PC-3 (cell line): ENCODE data around the gene NEDD4L. TPM values are rescaled to one million over a fixed set of nuclear protein-coding genes. Genes with fewer than 3 reads are reported as not detected.
A peak's percentile ranks its signal among the peaks of the same experiment; 100 is the strongest.

Experiments used
- ATAC-seq: fragments of 200-7000 bp; cut with Tn5 transposase; 2 replicates; pipeline ENCODE4 v1.9.1; 2020; ENCODE audit warnings: mild to moderate bottlenecking, moderate library complexity
- BruUV-seq: library from RNA; stranded (reverse); fragments of 400-500 nt; replicated peaks from 2 replicates; lab custom pipeline; 2021; lab: Mats Ljungman, UMichigan
- CTCF ChIA-PET: fragments of 300-600 bp; sonication (Branson Sonifier 250); formaldehyde crosslinking; loops from one replicate; lab custom pipeline; 2022; ENCODE audit warnings: antibody characterized with exemption; lab: Charles Lee
- POLR2A ChIA-PET: fragments of 300-600 bp; sonication (Branson Sonifier 250); formaldehyde crosslinking; loops from one replicate; lab custom pipeline; 2022; ENCODE audit warnings: antibody characterized with exemption; ENCODE audit not compliant: unreplicated experiment; lab: Charles Lee
- DNase-seq: peaks from one replicate; pipeline ENCODE4 v3.0.0-alpha.2; 2015
- H2AFZ ChIP-seq: fragments of 300-600 bp; sonication (generic); 2 replicates; pipeline ENCODE4 v1.6.0; 2016; ENCODE audit warnings: antibody characterized with exemption, low read length
- H3F3A ChIP-seq: fragments of 300-600 bp; sonication (generic); one replicate; pipeline ENCODE4 v1.6.0; 2017; ENCODE audit warnings: antibody characterized with exemption, low read length, control low read depth, mild to moderate bottlenecking; ENCODE audit not compliant: unreplicated experiment
- H3K27ac ChIP-seq: fragments of 300-600 bp; sonication (generic); 2 replicates; pipeline ENCODE4 v1.5.1; 2016; ENCODE audit warnings: mild to moderate bottlenecking, low read length
- H3K27me3 ChIP-seq: fragments of 300-600 bp; sonication (generic); 2 replicates; pipeline ENCODE4 v1.6.1; 2016; ENCODE audit warnings: low read length, mixed read lengths
- H3K36me3 ChIP-seq: fragments of 300-600 bp; sonication (generic); 2 replicates; pipeline ENCODE4 v1.6.1; 2016; ENCODE audit warnings: low read depth, mixed run types, low read length, mixed read lengths
- H3K4me1 ChIP-seq: fragments of 300-600 bp; sonication (generic); 2 replicates; pipeline ENCODE4 v1.5.1; 2016; ENCODE audit warnings: low read length; ENCODE audit not compliant: insufficient read depth
- H3K4me2 ChIP-seq: fragments of 300-600 bp; sonication (generic); 2 replicates; pipeline ENCODE4 v1.6.0; 2016; ENCODE audit warnings: low read length
- H3K4me3 ChIP-seq: fragments of 300-600 bp; sonication (generic); 2 replicates; pipeline ENCODE4 v1.5.1; 2016; ENCODE audit warnings: mild to moderate bottlenecking, low read length, mixed read lengths
- H3K79me2 ChIP-seq: fragments of 300-600 bp; sonication (generic); 2 replicates; pipeline ENCODE4 v1.6.1; 2017; ENCODE audit warnings: low read length, mixed read lengths
- H3K9ac ChIP-seq: fragments of 300-600 bp; sonication (generic); 2 replicates; pipeline ENCODE4 v1.6.0; 2016; ENCODE audit warnings: mild to moderate bottlenecking, low read length
- H3K9me2 ChIP-seq: fragments of 300-600 bp; sonication (generic); replicated peaks from 2 replicates; pipeline ENCODE4 v1.6.1; 2016; ENCODE audit warnings: mixed run types, low read length, mixed read lengths
- H3K9me3 ChIP-seq: fragments of 300-600 bp; sonication (generic); 2 replicates; pipeline ENCODE4 v1.6.1; 2016; ENCODE audit warnings: low read length, mixed read lengths
- H4K20me1 ChIP-seq: fragments of 300-600 bp; sonication (generic); 2 replicates; pipeline ENCODE4 v1.6.1; 2016; ENCODE audit warnings: low read length, mixed read lengths
- EZH2 ChIP-seq: fragments of 300-600 bp; sonication (generic); IDR thresholded peaks from one replicate; pipeline ENCODE4 v1.6.1; 2017; ENCODE audit warnings: antibody characterized with exemption, mild to moderate bottlenecking, low read length; ENCODE audit not compliant: unreplicated experiment
- EZH2phosphoT487 ChIP-seq: fragments of 300-600 bp; sonication (generic); IDR thresholded peaks from 2 replicates; pipeline ENCODE4 v1.6.1; 2018; ENCODE audit warnings: mild to moderate bottlenecking, antibody characterized with exemption, low read length, borderline replicate concordance
- intact Hi-C: fragments of 100-400 bp; cut with micrococcal nuclease; formaldehyde crosslinking; loops from 2 replicates; pipeline ENCODE4 v1.9.0; 2023
- total RNA-seq: library from RNA; depleted of rRNA; stranded (reverse); fragments of >200 nt; gene quantifications from 2 replicates; pipeline ENCODE4 v1.2.3, GENCODE V29; 2014
- TF ChIP-seq, protein P1 (sequence below): fragments of 300-600 bp; sonication (generic); conservative IDR thresholded peaks from 2 replicates; pipeline ENCODE4 v1.5.1; 2017; ENCODE audit warnings: antibody characterized with exemption, low read depth, mild to moderate bottlenecking, low read length

Gene NEDD4L
- total RNA-seq, 1 experiment from 2014 or later, result 105 TPM

DNA sequence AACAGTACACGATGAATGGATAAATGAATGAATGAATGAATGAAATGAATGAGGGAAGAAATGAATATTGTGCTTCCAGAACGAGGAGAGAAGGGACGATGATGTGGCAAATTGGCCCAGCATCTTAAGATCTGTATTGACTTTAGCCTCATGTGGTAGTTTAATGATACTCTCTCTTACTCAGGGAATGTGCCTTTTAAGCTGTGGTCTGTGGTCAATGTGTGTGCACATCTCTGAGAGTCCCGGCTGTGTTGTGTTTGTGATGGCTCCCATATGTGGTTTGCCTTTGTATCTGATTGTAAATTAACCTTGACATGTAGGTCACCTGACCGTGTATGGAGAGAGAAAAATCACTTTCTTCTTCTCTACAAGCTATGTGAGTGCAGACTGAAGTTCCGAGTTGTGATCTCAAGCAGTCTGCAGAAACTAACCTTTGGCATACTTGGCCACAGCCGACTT lies 91.2 kb downstream of the NEDD4L start:
- no peaks in the 10 kb centered on the region for H3F3A ChIP-seq
- intact Hi-C loops, result loop anchor here (5.0 kb wide), 1 partner anchor 87 kb away; no protein-coding TSS in a partner anchor
- POLR2A ChIA-PET, result no interaction called here
- ATAC-seq (peak; percentile 59; the same call in 1 of the 2 replicates), DNase-seq (peak; percentile 60)
- H3K9me2 ChIP-seq, result no peaks in the 10 kb centered on the region
- 0 out of 2 replicates have a peak overlapping the region, but pooled peaks have one; percentile 10 for H2AFZ ChIP-seq
- no peak overlapping the region for H3K9ac ChIP-seq
- CTCF ChIA-PET, result interaction anchor here (0.5 to 0.6 kb wide), 2 partner anchors 253 to 1520 kb away, joined by 3 to 4 read pairs; no protein-coding TSS in a partner anchor
- H3K27ac ChIP-seq, result no peak overlapping the region
- no TSS peak for BruUV-seq
- H3K36me3 ChIP-seq, result no peaks in the 10 kb centered on the region
- H3K79me2 ChIP-seq, result peaks cover 66% of the 10 kb centered on the region
- TF ChIP-seq EZH2 (no peak), EZH2phosphoT487 (no peak)
- TF ChIP-seq, protein P1, sequence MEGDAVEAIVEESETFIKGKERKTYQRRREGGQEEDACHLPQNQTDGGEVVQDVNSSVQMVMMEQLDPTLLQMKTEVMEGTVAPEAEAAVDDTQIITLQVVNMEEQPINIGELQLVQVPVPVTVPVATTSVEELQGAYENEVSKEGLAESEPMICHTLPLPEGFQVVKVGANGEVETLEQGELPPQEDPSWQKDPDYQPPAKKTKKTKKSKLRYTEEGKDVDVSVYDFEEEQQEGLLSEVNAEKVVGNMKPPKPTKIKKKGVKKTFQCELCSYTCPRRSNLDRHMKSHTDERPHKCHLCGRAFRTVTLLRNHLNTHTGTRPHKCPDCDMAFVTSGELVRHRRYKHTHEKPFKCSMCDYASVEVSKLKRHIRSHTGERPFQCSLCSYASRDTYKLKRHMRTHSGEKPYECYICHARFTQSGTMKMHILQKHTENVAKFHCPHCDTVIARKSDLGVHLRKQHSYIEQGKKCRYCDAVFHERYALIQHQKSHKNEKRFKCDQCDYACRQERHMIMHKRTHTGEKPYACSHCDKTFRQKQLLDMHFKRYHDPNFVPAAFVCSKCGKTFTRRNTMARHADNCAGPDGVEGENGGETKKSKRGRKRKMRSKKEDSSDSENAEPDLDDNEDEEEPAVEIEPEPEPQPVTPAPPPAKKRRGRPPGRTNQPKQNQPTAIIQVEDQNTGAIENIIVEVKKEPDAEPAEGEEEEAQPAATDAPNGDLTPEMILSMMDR, result no peak
- H3K9me3 ChIP-seq, result no peaks in the 10 kb centered on the region
- H3K4me1 ChIP-seq, result peaks cover 21% of the 10 kb centered on the region
- no peak overlapping the region for H3K4me3 ChIP-seq
- peak overlapping the region; percentile 20 for H3K4me2 ChIP-seq
- no peaks in the 10 kb centered on the region for H3K27me3 ChIP-seq
- no peaks in the 10 kb centered on the region for H4K20me1 ChIP-seq

DNA sequence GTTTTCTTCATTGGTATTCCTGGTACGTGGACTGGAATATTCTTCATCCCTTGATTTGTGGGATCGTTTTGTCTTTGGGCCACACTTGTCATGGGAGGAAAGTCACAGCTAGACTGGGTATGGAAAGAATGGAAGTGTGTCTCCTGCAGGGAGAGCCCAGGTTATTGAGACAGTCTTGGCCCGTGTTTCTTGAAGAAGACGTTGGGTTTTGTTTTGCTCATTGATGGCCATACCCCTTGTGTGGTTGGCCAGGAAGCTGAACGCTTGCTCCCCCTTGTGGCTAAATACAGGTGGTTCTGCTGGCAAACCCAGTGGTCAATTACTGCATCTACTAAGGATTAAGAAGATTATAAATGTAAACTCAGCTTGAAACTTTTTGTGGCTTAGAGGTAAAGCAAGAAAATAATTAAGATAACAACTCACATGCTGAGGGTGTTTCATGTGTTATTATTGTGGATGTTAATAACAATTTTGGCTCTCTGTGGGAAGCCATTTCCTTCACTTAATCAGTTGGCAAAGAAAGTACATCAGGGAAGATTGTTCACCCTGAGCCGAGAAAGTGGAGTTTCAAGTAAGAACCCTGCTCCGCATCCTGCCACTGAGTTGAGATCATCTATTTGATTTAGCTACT lies 91.8 kb downstream of the NEDD4L start:
- H3K9me3 ChIP-seq, result no peaks in the 10 kb centered on the region
- H3K27me3 ChIP-seq, result no peaks in the 10 kb centered on the region
- H3K4me1 ChIP-seq, result peaks cover 21% of the 10 kb centered on the region
- no TSS peak for BruUV-seq
- H3K4me3 ChIP-seq, result no peak overlapping the region
- ChIA-PET CTCF (interaction anchor here (0.6 to 0.7 kb wide), 2 partner anchors 186 to 1521 kb away, joined by 3 to 4 read pairs; no protein-coding TSS in a partner anchor), POLR2A (interaction anchor here (0.6 kb wide), 1 partner anchor 47 kb away, joined by 3 read pairs; no protein-coding TSS in a partner anchor)
- no peak overlapping the region for H3K9ac ChIP-seq
- peaks cover 72% of the 10 kb centered on the region for H3K79me2 ChIP-seq
- intact Hi-C loops, result loop anchor here (1.0 to 5.0 kb wide), 3 partner anchors 44 to 93 kb away; no protein-coding TSS in a partner anchor
- no peaks in the 10 kb centered on the region for H4K20me1 ChIP-seq
- no peaks in the 10 kb centered on the region for H3K36me3 ChIP-seq
- DNase-seq (peak; percentile 77), ATAC-seq (peak; percentile 78)
- no peaks in the 10 kb centered on the region for H3K9me2 ChIP-seq
- TF ChIP-seq EZH2, result no peak
- TF ChIP-seq, protein P1, result peak; percentile 91
- no peak for TF ChIP-seq EZH2phosphoT487
- H3K27ac ChIP-seq, result no peak overlapping the region
- H3F3A ChIP-seq, result no peaks in the 10 kb centered on the region
- 0 out of 2 replicates have a peak overlapping the region, but pooled peaks have one; percentile 10 for H2AFZ ChIP-seq
- H3K4me2 ChIP-seq, result peak overlapping the region; percentile 20

DNA sequence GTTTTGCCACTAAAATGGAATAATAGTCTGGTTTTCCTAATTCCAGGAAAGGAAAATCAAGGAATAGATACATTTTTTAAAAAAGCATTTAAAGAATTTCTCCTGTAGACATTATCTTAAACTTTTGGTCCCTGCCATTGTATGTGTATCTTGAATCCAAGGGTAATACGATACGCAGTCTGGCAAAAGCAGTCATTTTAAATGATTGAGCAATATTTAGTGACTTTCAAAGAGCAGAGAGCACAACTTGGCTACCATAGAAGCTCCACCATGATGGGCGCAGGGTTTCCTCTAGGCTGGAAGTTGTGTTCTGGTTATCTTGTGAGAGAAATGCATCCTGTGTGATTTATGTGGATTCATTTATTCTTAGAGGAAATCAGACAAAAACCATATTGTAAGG lies 92.9 kb downstream of the NEDD4L start:
- Histone ChIP-seq H4K20me1 (no peaks in the 10 kb centered on the region), H3K4me3 (no peak overlapping the region), H3K79me2 (peaks cover 74% of the 10 kb centered on the region), H3K9me3 (no peaks in the 10 kb centered on the region), H3K27ac (no peak overlapping the region), H3K36me3 (no peaks in the 10 kb centered on the region), H3K27me3 (no peaks in the 10 kb centered on the region), H2AFZ (no peak overlapping the region), H3F3A (no peaks in the 10 kb centered on the region), H3K9ac (no peak overlapping the region), H3K4me2 (no peak overlapping the region), H3K9me2 (no peaks in the 10 kb centered on the region), H3K4me1 (peaks cover 21% of the 10 kb centered on the region)
- intact Hi-C loops, result loop anchor here (1.0 to 5.0 kb wide), 3 partner anchors 43 to 94 kb away; no protein-coding TSS in a partner anchor
- BruUV-seq, result no TSS peak
- ATAC-seq, result no peak
- ChIA-PET CTCF (interaction anchor here (0.7 kb wide), 1 partner anchor 185 kb away, joined by 3 read pairs; no protein-coding TSS in a partner anchor), POLR2A (no interaction called here)
- no peak for DNase-seq
- TF ChIP-seq EZH2, result no peak
- TF ChIP-seq, protein P1, result no peak
- TF ChIP-seq EZH2phosphoT487, result no peak
